Measurements from ENCODE around the gene UBL4B. TPM values are rescaled to one million over a fixed set of nuclear protein-coding genes. Genes with fewer than 3 reads are reported as not detected.

UBL4B gene
- polyA plus RNA-seq, 1 donor (not counting 4 experiments of a cell fraction or from before 2014, with no cell fraction given), result not detected

- TF ChIP-seq EZH2 (IDR thresholded peaks at IDR 0.05; ENCODE audit: low read length) (no peak), CTCF (optimal IDR thresholded peaks at IDR 0.05 in 1 of 3, IDR thresholded peaks at IDR 0.05 in 1 of 3, conservative IDR thresholded peaks at IDR 0.05 in 1 of 3; ENCODE audit: extremely low read depth in 1 of 3, insufficient read depth in 2 of 3, low read length in 3 of 3) (no peak)
- no peak overlapping the region for H3K27ac ChIP-seq (ENCODE audit: control insufficient read depth, insufficient read depth, low read length)
- H3K79me2 ChIP-seq (ENCODE audit: control insufficient read depth, insufficient read depth, low read length), result no peaks in the 10 kb centered on the region
- no peaks in the 10 kb centered on the region for H4K20me1 ChIP-seq (ENCODE audit: control insufficient read depth, extremely low read depth, insufficient read depth, low read length)
- peaks cover 40% of the 10 kb centered on the region for H3K27me3 ChIP-seq (ENCODE audit: control insufficient read depth, extremely low read depth, insufficient read depth, low read length)
- DNase-seq (ENCODE audit: low read depth, low spot score) (no peak), FAIRE-seq (no peak)
- H2AFZ ChIP-seq (ENCODE audit: control insufficient read depth, low read length), result no peak overlapping the region
- no peaks in the 10 kb centered on the region for H3K4me1 ChIP-seq (ENCODE audit: control insufficient read depth, extremely low read depth, insufficient read depth, low read length)
- dilution Hi-C loops (cut with MboI; ENCODE audit: extremely low pct_ligation_motif_present, low sequenced_read_pairs), result no loop called here
- no peaks in the 10 kb centered on the region for H3K9me3 ChIP-seq (ENCODE audit: control insufficient read depth, low read depth, low read length)
- H3K4me3 ChIP-seq (ENCODE audit: control insufficient read depth in 2 of 3, extremely low read depth in 1 of 3, insufficient read depth in 2 of 3, low read depth in 1 of 3, low read length in 3 of 3), result no peak overlapping the region
- no peaks in the 10 kb centered on the region for H3K9me1 ChIP-seq (ENCODE audit: control insufficient read depth, extremely low read depth, insufficient read depth, low read length)
- H3K4me2 ChIP-seq (ENCODE audit: control insufficient read depth, extremely low read depth, insufficient read depth, low read depth, low read length), result no peak overlapping the region
- H3K9ac ChIP-seq (ENCODE audit: control insufficient read depth, extremely low read depth, insufficient read depth, low read length), result no peak overlapping the region
- H3K36me3 ChIP-seq (ENCODE audit: control insufficient read depth in 2 of 2, extremely low read depth in 1 of 2, insufficient read depth in 2 of 2, low read length in 2 of 2), result no peaks in the 10 kb centered on the region
Measured at GRCh38 chr1:110152133-110152785, 40.0 kb downstream of the UBL4B start.

GRCh38 chr1:110153407-110153950 lies 41.2 kb downstream of the UBL4B start:
- Histone ChIP-seq H3K9me1 (ENCODE audit: control insufficient read depth, extremely low read depth, insufficient read depth, low read length) (no peaks in the 10 kb centered on the region), H2AFZ (ENCODE audit: control insufficient read depth, low read length) (no peak overlapping the region), H3K79me2 (ENCODE audit: control insufficient read depth, insufficient read depth, low read length) (no peaks in the 10 kb centered on the region), H3K36me3 (ENCODE audit: control insufficient read depth in 2 of 2, extremely low read depth in 1 of 2, insufficient read depth in 2 of 2, low read length in 2 of 2) (no peaks in the 10 kb centered on the region), H3K4me3 (ENCODE audit: control insufficient read depth in 2 of 3, extremely low read depth in 1 of 3, insufficient read depth in 2 of 3, low read depth in 1 of 3, low read length in 3 of 3) (no peak overlapping the region), H4K20me1 (ENCODE audit: control insufficient read depth, extremely low read depth, insufficient read depth, low read length) (no peaks in the 10 kb centered on the region), H3K4me2 (ENCODE audit: control insufficient read depth, extremely low read depth, insufficient read depth, low read depth, low read length) (no peak overlapping the region), H3K27me3 (ENCODE audit: control insufficient read depth, extremely low read depth, insufficient read depth, low read length) (peaks cover 35% of the 10 kb centered on the region), H3K4me1 (ENCODE audit: control insufficient read depth, extremely low read depth, insufficient read depth, low read length) (no peaks in the 10 kb centered on the region), H3K9me3 (ENCODE audit: control insufficient read depth, low read depth, low read length) (no peaks in the 10 kb centered on the region), H3K9ac (ENCODE audit: control insufficient read depth, extremely low read depth, insufficient read depth, low read length) (no peak overlapping the region), H3K27ac (ENCODE audit: control insufficient read depth, insufficient read depth, low read length) (no peak overlapping the region)
- DNase-seq (ENCODE audit: low read depth, low spot score) (no peak), FAIRE-seq (no peak)
- dilution Hi-C loops (cut with MboI; ENCODE audit: extremely low pct_ligation_motif_present, low sequenced_read_pairs), result no loop called here
- TF ChIP-seq CTCF (optimal IDR thresholded peaks at IDR 0.05 in 1 of 3, IDR thresholded peaks at IDR 0.05 in 1 of 3, conservative IDR thresholded peaks at IDR 0.05 in 1 of 3; ENCODE audit: extremely low read depth in 1 of 3, insufficient read depth in 2 of 3, low read length in 3 of 3), result no peak
- no peak for TF ChIP-seq EZH2 (IDR thresholded peaks at IDR 0.05; ENCODE audit: low read length)

Data from keratinocyte (primary cell).